Stimulated activated CD8-positive, alpha-beta memory T cell treated with anti-CD3 and anti-CD28 coated beads, Interleukin-4, amount 100 ng/mL, for 24 hours (primary cell): Measurements from ENCODE around the gene RNLS.
"Not testable (repeated sequence)": the region's sequence is repeated elsewhere in the genome, so short reads cannot be mapped to it uniquely, and the experiment has no call there.

Experiments used
- DNase-seq: peaks from one replicate; pipeline ENCODE4 v3.0.0-alpha.2; 2020; ENCODE audit warnings: low read depth

RNLS gene

GRCh38 chr10:88293651-88294230 is 289.4 kb downstream of the RNLS start:
- no peak for DNase-seq

- DNase-seq: no peak
Observed at GRCh38 chr10:88293073-88293472, 290.0 kb downstream of the RNLS start.

GRCh38 chr10:88292185-88292514 is 291.0 kb downstream of the RNLS start:
- no peak for DNase-seq

DNA sequence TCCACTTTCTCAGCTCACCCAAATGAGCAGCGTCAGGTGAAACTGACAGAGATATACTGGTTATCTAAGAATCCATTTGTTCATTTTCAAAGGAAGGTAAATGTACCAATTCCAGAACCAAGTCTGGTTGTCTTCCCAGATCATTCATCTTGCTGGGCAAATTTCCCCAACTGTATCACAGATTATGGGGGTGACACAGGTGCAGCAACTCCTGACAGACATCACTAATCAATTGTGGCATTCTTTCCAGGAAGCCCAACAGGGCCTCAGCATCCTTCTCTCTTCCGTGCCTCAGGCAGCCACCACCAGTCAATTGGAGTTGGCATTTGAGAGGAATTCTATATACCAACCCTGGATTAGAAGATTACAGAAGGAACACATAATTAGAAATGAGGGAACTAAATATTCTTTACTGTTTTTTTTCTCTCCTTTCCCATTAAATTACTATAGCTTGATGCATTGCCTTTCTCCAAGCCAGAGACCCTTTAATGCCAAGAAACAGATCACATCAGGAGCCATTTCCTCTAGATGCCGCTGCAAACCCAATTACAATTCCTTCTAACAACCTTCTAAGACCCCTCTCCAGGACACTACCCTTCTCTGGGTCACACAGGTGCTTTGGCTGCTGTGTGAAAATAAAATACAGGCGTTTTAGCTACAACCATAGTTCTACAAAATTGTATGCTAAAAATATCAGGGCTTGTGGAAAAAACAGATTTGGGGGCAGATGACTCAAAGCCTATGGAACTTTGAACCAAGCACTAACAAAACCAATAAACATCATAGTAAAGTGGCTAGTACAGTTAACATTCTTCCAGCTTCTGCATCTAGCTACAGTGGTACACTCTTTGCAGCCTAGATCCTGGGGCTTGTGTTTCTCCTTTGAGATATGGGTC is 291.6 kb downstream of the RNLS start:
- DNase-seq: no peak

DNA sequence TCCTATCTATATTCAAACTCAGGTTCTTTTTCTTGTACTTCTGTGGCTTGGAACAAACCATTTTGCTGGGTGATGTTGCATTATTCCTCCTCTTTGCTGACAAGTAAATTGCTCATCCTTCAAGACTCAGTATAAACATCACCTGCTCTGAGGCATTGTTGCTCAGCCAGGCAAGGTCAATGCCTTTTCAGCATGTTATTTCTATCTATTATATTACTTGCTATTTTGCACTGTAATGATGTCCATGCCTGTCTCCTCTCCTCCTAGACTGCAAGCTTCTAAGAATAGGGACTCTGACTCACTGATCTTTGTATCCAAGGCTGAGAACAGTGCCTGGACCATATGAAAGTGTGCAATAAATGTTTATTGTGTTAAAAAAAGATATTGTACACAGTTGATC is 293.8 kb downstream of the RNLS start:
- no peak for DNase-seq

DNA sequence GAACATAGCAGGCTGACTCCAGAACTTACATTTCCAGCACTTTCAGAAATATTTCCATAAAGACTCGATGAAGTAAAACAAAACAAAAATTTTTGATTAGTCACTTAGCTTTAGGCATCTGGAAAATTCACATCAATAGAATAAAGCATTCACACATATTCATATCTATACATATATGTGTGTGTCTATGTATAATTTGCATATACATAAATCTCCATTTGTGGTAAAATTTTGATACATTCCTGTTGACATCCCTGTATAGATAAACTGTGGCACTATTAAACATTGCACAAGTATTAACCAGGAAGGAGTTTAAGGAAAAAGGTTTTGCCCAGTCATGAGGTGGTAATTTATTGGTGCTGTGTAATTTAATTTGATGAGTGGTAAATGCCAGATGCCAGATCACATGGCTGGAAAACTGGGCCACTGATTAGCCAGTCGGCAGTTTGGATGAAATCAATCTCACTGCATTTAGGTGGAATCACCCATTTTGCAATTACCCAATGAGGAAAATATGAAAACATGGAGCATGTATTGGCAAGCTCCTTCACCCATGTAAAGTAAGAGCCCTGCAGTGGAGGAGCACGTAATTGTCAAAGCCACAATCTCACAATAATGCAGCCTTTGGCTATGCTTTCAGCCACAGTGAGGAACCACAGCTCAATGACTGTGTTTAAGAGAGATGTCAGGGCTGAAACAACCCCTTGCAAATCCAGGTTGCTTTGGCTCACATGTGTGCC is 294.6 kb downstream of the RNLS start:
- no peak for DNase-seq

DNA sequence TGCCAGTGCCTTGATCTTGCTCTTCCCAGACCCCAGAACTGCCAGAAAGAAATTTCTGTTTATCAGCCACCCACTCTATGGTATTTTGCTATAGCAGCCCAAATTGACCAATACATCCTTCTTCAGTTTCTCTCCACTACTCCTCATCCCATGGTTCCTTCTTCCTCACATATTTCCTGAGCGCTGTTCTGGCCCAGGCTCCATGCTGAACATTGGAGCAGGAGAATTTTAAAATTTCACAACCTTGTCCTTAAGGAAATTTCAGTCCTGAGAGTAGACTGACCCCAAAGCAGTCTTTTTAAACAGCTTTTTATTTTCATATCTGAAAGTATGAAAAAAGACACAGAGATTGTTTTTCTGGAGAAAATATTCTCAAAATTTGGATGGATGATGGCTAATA is 297.1 kb downstream of the RNLS start:
- no peak for DNase-seq

DNA sequence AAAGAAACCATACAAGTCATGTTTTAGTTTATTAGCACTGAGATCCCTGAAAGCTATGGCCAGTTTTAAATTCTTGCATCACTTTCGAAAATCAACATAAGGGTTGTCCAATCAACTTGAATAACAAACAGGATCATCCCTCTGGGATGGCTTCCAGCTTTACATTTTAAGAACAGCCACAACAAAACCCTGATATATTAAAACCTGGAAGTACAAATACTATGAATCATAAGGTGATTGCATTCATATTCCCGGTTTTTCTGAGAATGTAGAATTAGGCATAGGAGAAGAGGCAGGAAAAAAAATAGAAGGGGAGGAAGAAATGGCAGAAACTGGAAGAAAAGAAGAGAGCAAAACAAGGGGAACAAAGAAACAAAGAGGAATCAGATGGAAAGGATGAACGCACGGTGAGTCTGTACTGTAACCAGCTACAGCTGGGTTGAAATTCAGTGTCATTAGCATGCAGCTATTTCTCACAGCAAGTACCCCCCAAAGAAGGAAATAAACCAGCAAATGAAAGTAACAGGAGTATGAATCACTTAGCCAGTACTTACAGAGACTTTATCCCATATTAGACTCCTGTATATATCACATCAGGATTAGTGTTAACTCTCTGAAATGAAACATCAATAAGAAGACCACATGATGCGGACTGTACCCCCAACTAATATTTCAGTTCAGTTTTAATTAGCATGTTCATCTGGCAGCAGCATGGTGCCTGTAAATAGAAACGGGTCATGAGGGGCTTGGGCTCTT is 301.3 kb downstream of the RNLS start:
- DNase-seq: no peak

DNA sequence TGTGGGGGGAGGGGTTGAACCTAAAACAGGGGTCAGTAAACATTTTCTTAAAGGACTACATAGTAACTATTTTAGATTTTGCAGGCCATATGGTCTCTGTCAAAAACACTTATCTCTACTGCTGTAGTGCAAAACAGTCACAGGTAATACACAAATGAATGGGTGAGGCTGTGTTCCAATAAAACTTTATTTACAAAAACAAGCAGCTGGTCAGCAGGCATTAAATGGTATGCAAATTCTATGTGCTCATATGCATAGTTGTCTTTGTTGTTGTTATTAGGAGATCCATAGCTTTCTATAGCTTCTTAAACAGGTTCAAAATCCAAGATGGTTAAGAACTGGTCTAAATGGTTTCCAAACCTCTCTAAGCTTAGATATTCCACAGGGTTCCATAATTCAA is 302.6 kb downstream of the RNLS start:
- DNase-seq: no peak

- no peak for DNase-seq
Observed at GRCh38 chr10:88278912-88279311, 304.2 kb downstream of the RNLS start.

DNA sequence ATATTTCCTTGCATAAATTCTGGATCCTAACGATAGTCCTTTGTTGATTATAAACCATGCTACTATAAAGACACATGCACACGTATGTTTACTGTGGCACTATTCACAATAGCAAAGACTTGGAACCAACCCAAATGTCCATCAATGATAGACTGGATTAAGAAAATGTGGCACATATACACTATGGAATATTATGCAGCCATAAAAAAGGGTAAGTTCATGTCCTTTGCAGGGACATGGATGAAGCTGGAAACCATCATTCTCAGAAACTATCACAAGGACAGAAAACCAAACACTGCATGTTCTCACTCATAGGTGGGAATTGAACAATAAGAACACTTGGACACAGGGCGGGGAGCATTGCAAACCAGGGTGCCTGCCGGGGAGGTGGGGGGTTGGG is 306.2 kb downstream of the RNLS start:
- not testable (repeated sequence) for DNase-seq

GRCh38 chr10:88274286-88274685 is 308.8 kb downstream of the RNLS start:
- no peak for DNase-seq

- DNase-seq: no peak
Observed at GRCh38 chr10:88273567-88273966, 309.6 kb downstream of the RNLS start.

DNA sequence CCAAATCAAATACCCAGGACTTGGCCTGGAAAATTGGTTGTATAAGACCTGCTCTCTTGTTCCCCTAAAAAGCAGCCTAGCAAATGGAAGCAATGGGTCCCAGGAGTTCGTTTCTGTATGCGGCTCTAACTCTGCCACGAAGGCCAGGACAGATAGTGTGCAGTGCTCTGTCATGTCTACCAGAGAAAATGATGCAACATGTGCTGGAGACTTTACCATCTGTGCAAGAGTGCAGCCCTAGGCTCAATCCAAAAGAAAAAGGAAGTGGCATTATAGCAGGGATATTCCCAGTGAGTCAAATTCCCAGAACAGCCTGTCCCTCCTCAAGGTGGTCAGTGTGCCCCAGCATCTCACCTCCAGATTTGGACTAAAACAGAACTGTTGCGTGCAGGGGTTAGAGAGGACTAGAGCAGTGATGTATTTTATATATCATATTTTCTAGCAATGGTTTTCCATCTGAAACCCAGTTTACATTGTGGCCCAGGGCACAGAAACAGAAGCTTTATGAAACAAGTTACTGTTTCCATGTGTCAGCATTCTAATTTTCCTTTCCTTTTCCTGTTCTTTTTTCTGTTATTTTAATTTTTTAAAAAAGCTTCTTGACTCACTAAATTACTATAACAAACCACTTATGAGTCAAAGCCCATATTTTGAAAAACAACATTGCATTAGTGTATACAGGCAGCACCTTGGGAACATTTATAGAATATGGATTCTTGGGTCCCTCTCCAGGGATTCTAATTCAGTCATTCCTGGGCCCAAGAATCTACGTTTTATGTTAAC is 311.2 kb downstream of the RNLS start:
- no peak for DNase-seq

DNA sequence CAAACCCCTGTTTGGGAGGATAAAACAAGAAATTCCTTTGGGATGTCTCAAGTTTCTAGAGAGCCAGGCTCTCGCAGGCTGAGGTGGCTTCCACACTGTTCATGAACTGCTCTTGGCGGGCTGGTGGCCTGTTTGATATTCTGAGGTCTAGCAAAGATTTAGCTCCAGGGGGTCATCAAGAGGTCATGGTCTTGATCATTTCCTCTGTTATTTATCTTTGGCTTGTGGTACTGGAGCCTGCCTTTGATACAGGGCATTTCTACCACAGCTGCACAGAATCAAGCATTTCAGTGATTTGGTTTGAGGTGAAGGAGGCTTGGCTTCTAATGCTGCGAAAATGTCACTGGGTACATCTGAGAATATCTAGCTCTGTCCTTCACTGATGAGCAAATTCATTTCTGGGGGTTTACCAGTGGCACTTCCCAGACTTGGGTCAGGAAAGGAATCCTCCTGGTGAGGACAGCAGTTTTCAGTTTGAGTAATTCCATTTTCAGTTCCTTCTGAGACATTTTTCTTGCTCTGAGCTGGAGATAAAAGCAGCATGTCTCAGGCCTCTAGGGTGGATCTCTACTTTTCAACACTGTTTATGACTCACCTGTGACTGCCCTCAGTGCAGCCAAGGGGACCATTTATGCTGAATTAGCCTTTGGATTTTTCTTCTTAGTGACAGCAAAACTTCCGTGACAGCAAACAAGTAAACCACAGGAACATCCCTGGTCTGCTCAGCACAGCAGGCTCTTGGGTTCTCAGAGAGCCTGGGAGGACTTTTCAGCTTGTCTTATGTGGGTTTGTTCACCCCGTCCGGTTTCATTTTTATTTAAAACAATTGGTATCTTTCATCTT is 312.0 kb downstream of the RNLS start:
- DNase-seq: no peak

GRCh38 chr10:88270061-88270808 is 312.9 kb downstream of the RNLS start:
- DNase-seq: no peak

GRCh38 chr10:88262591-88263234 is 320.4 kb downstream of the RNLS start:
- DNase-seq: no peak

GRCh38 chr10:88261152-88261551 is 322.0 kb downstream of the RNLS start:
- no peak for DNase-seq

- DNase-seq: no peak
Observed at GRCh38 chr10:88260329-88261051, 322.6 kb downstream of the RNLS start.
